ENCODE results near the gene CDR2. TPM values are rescaled to one million over a fixed set of nuclear protein-coding genes. Genes with fewer than 3 reads are reported as not detected.

CDR2 gene
- total and polyA plus RNA-seq, 2 of the 13 experiments (the other 11 are each of a cell fraction or from before 2014, with no cell fraction given), result 59.0 to 78.9 TPM

- TF ChIP-seq ZBTB40 (IDR thresholded peaks at IDR 0.05) (no peak), ZBTB40 (CRISPR knock-in tag; IDR thresholded peaks at IDR 0.05) (no peak), ARNT2 (CRISPR knock-in tag; IDR thresholded peaks at IDR 0.05; ENCODE audit: low read depth) (no peak), HNRNPL (IDR thresholded peaks at IDR 0.05; ENCODE audit: low read depth, low read length) (no peak), TBX3 (IDR thresholded peaks at IDR 0.05; ENCODE audit: borderline replicate concordance) (no peak), E2F2 (CRISPR knock-in tag; IDR thresholded peaks at IDR 0.05; ENCODE audit: borderline replicate concordance) (no peak), UBTF (CRISPR knock-in tag; IDR thresholded peaks at IDR 0.05) (peak; percentile 20; the same call in 1 of the 2 replicates), SETDB1 (CRISPR knock-in tag; IDR thresholded peaks at IDR 0.05; ENCODE audit: borderline replicate concordance) (no peak), ZNF589 (CRISPR knock-in tag; conservative IDR thresholded peaks at IDR 0.05) (0 out of 2 replicates have a peak, but pooled peaks have one; percentile 13), HNRNPLL (IDR thresholded peaks at IDR 0.05; ENCODE audit: low read depth, low read length, poor library complexity, severe bottlenecking) (peak; percentile 38), SIN3A (IDR thresholded peaks at IDR 0.05; ENCODE audit: borderline replicate concordance, low read depth, low read length) (no peak), RXRA (CRISPR knock-in tag; IDR thresholded peaks at IDR 0.05) (peak; percentile 16), DPF2 (CRISPR knock-in tag; IDR thresholded peaks at IDR 0.05; ENCODE audit: borderline replicate concordance, low read depth) (no peak), KDM2A (CRISPR knock-in tag; IDR thresholded peaks at IDR 0.05; ENCODE audit: borderline replicate concordance, low read depth) (peak; percentile 44), REL (CRISPR knock-in tag; conservative IDR thresholded peaks at IDR 0.05) (0 out of 2 replicates have a peak, but pooled peaks have one; percentile 55), CEBPG (CRISPR knock-in tag; IDR thresholded peaks at IDR 0.05) (peak; percentile 22; the same call in 1 of the 2 replicates)
Measured at GRCh38 chr16:22321340-22322001, 52.9 kb downstream of the CDR2 start (continued).

All from HepG2 (cell line).